ENCODE data around the gene PIR. TPM values are rescaled to one million over a fixed set of nuclear protein-coding genes. Genes with fewer than 3 reads are reported as not detected.

PIR gene
- total and polyA plus RNA-seq, 9 of the 15 experiments (the other 6 are each of a cell fraction or from before 2014, with no cell fraction given), result 7.5 to 29.8 (median 11.5) TPM

DNA sequence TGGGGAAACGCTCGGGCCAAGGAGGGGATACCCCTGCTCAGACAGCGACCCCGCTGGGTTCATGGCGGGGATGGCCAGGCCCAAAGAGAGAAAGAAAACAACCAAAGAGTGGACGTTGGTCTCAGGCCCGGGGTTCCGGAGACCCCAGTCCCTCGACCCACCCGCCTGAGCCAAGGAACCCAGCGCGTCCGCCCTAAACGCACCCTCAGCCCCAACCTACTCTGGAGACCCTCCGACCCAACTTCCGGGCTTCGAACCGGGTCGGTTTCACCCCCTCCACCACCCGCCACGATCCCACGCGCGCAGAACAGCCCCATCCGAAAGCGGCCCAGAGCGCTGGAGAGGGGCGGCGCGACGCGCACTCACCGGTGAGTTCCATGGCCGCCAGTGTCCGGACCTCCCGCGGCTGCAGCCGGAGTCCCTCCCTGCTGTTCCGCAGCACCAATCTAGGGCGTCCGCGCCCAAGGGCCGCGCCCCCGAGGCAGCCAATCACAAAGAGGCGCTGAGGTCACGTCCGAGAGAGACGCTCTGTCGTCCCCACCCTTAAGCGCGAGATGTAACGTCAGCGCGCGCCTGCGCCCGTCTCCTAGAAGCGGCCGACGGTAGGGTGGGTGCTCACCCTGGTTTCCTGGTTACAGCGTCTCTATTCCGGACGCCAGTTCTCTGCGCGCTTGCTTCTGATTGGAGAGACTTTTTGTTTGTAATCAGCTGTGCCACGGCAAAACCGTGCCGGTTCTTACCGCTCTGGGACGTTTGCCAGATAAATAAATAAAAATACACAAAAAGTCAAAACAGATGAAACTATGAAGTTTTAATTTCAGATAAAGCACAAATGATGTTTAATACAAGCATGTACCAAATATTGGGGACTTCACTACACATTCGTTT is 157.8 kb downstream of the PIR start, which contains the start of gene PIGA (continued):
- TF ChIP-seq ZFX (CRISPR knock-in tag; IDR thresholded peaks at IDR 0.05) (peak; percentile 85), CBFA2T2 (conservative IDR thresholded peaks at IDR 0.05) (no peak), HCFC1 (IDR thresholded peaks at IDR 0.05; ENCODE audit: low read depth, low read length) (peak; percentile 56), CBFA2T3 (IDR thresholded peaks at IDR 0.05) (no peak), EZH2 (IDR thresholded peaks at IDR 0.05; ENCODE audit: borderline replicate concordance, low read depth, low read length) (no peak), ZNF785 (CRISPR knock-in tag; IDR thresholded peaks at IDR 0.05) (no peak), CXXC5 (CRISPR knock-in tag; IDR thresholded peaks at IDR 0.05) (peak; percentile 84), MCM5 (IDR thresholded peaks at IDR 0.05; ENCODE audit: low read depth) (no peak), SUPT5H (IDR thresholded peaks at IDR 0.05) (peak; percentile 91), CBX1 (IDR thresholded peaks at IDR 0.05; ENCODE audit: low read depth) (no peak; the same call in 1 of the 2 replicates), FOXK1 (CRISPR knock-in tag; IDR thresholded peaks at IDR 0.05; ENCODE audit: borderline replicate concordance) (0 out of 2 replicates have a peak, but pooled peaks have one; percentile 34), EP300 (IDR thresholded peaks at IDR 0.05; ENCODE audit: low read length) (no peak)
- TF ChIP-seq, protein P1, sequence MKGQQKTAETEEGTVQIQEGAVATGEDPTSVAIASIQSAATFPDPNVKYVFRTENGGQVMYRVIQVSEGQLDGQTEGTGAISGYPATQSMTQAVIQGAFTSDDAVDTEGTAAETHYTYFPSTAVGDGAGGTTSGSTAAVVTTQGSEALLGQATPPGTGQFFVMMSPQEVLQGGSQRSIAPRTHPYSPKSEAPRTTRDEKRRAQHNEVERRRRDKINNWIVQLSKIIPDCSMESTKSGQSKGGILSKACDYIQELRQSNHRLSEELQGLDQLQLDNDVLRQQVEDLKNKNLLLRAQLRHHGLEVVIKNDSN (CRISPR knock-in tag; IDR thresholded peaks at IDR 0.05), result peak; percentile 62; the same call in 1 of the 2 replicates
- TF ChIP-seq, protein P2, sequence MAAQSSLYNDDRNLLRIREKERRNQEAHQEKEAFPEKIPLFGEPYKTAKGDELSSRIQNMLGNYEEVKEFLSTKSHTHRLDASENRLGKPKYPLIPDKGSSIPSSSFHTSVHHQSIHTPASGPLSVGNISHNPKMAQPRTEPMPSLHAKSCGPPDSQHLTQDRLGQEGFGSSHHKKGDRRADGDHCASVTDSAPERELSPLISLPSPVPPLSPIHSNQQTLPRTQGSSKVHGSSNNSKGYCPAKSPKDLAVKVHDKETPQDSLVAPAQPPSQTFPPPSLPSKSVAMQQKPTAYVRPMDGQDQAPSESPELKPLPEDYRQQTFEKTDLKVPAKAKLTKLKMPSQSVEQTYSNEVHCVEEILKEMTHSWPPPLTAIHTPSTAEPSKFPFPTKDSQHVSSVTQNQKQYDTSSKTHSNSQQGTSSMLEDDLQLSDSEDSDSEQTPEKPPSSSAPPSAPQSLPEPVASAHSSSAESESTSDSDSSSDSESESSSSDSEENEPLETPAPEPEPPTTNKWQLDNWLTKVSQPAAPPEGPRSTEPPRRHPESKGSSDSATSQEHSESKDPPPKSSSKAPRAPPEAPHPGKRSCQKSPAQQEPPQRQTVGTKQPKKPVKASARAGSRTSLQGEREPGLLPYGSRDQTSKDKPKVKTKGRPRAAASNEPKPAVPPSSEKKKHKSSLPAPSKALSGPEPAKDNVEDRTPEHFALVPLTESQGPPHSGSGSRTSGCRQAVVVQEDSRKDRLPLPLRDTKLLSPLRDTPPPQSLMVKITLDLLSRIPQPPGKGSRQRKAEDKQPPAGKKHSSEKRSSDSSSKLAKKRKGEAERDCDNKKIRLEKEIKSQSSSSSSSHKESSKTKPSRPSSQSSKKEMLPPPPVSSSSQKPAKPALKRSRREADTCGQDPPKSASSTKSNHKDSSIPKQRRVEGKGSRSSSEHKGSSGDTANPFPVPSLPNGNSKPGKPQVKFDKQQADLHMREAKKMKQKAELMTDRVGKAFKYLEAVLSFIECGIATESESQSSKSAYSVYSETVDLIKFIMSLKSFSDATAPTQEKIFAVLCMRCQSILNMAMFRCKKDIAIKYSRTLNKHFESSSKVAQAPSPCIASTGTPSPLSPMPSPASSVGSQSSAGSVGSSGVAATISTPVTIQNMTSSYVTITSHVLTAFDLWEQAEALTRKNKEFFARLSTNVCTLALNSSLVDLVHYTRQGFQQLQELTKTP (IDR thresholded peaks at IDR 0.05; ENCODE audit: low read depth in 1 of 2, partially characterized antibody in 2 of 2), result no peak
- TF ChIP-seq, protein P3, sequence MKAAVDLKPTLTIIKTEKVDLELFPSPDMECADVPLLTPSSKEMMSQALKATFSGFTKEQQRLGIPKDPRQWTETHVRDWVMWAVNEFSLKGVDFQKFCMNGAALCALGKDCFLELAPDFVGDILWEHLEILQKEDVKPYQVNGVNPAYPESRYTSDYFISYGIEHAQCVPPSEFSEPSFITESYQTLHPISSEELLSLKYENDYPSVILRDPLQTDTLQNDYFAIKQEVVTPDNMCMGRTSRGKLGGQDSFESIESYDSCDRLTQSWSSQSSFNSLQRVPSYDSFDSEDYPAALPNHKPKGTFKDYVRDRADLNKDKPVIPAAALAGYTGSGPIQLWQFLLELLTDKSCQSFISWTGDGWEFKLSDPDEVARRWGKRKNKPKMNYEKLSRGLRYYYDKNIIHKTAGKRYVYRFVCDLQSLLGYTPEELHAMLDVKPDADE (conservative IDR thresholded peaks at IDR 0.05; ENCODE audit: control insufficient read depth, low read depth, low read length), result no peak
- TF ChIP-seq, protein P4, sequence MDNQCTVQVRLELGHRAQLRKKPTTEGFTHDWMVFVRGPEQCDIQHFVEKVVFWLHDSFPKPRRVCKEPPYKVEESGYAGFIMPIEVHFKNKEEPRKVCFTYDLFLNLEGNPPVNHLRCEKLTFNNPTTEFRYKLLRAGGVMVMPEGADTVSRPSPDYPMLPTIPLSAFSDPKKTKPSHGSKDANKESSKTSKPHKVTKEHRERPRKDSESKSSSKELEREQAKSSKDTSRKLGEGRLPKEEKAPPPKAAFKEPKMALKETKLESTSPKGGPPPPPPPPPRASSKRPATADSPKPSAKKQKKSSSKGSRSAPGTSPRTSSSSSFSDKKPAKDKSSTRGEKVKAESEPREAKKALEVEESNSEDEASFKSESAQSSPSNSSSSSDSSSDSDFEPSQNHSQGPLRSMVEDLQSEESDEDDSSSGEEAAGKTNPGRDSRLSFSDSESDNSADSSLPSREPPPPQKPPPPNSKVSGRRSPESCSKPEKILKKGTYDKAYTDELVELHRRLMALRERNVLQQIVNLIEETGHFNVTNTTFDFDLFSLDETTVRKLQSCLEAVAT (IDR thresholded peaks at IDR 0.05), result no peak
- TF ChIP-seq, protein P5, sequence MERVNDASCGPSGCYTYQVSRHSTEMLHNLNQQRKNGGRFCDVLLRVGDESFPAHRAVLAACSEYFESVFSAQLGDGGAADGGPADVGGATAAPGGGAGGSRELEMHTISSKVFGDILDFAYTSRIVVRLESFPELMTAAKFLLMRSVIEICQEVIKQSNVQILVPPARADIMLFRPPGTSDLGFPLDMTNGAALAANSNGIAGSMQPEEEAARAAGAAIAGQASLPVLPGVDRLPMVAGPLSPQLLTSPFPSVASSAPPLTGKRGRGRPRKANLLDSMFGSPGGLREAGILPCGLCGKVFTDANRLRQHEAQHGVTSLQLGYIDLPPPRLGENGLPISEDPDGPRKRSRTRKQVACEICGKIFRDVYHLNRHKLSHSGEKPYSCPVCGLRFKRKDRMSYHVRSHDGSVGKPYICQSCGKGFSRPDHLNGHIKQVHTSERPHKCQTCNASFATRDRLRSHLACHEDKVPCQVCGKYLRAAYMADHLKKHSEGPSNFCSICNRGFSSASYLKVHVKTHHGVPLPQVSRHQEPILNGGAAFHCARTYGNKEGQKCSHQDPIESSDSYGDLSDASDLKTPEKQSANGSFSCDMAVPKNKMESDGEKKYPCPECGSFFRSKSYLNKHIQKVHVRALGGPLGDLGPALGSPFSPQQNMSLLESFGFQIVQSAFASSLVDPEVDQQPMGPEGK (CRISPR knock-in tag; IDR thresholded peaks at IDR 0.05; ENCODE audit: borderline replicate concordance), result no peak
- TF ChIP-seq, protein P6, sequence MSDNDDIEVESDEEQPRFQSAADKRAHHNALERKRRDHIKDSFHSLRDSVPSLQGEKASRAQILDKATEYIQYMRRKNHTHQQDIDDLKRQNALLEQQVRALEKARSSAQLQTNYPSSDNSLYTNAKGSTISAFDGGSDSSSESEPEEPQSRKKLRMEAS (CRISPR knock-in tag; IDR thresholded peaks at IDR 0.05), result 0 out of 2 replicates have a peak, but pooled peaks have one; percentile 43
